HFF-Myc (cell line): ENCODE data around the gene GPR107.

ENCODE experiments used
- DNase-seq: peaks from one replicate; pipeline ENCODE4 v3.0.0-alpha.2; 2011; ENCODE audit warnings: low read depth; ENCODE audit errors: extremely low read depth
- H3K4me3 ChIP-seq: replicated peaks from 2 replicates; pipeline ENCODE4 v1.5.1; 2011; ENCODE audit warnings: low read depth, mild to moderate bottlenecking, control low read depth, low read length
- TF ChIP-seq, protein P1 (sequence below): IDR thresholded peaks from 2 replicates; pipeline ENCODE4 v1.5.1; 2012; ENCODE audit warnings: mild to moderate bottlenecking, low read depth, low read length, control low read depth; ENCODE audit errors: missing control alignments

GPR107 gene

DNA sequence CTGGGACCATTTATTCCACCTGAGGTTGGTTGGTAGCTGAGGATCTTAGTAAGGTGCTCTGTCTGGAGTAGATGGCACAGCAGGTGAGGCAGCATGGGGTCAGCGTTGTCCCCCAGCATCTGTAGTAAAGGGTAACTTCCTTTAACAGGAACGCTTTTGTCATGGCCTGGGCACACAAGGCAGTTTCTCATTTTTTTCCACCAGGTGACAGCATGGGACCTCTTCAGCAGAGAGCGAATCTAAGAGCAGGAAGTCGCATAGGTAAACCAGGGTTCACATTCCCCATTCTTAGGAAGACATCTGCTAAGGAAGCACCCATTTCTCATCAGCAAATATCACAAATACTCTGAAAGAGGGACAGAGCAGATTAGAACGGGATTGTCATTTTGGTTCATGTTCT is 56.5 kb downstream of the GPR107 start:
- DNase-seq: no peak
- TF ChIP-seq, protein P1, sequence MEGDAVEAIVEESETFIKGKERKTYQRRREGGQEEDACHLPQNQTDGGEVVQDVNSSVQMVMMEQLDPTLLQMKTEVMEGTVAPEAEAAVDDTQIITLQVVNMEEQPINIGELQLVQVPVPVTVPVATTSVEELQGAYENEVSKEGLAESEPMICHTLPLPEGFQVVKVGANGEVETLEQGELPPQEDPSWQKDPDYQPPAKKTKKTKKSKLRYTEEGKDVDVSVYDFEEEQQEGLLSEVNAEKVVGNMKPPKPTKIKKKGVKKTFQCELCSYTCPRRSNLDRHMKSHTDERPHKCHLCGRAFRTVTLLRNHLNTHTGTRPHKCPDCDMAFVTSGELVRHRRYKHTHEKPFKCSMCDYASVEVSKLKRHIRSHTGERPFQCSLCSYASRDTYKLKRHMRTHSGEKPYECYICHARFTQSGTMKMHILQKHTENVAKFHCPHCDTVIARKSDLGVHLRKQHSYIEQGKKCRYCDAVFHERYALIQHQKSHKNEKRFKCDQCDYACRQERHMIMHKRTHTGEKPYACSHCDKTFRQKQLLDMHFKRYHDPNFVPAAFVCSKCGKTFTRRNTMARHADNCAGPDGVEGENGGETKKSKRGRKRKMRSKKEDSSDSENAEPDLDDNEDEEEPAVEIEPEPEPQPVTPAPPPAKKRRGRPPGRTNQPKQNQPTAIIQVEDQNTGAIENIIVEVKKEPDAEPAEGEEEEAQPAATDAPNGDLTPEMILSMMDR: no peak
- H3K4me3 ChIP-seq: no peak overlapping the region

DNA sequence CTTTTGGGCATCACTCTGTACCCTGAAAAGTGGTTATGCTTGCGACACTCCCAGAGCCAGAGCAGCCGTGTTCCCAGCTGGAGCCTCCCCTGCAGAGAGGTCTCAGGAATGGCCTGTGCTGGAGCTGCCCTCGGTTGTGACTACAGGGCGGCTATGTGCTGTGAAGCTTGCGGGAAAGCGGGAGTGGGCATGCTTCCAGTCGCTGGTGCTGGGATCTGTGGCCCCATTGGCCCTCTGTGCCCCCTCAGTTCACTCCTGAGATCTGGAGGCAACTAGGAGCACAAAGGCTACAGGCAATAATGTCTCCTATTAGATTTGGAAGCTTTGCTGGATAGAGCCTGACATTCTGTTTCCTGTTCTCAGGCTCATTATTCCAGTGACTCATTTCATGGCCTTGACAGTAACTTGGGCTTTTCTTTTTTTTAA is 56.9 kb downstream of the GPR107 start:
- TF ChIP-seq, protein P1: no peak
- no peak overlapping the region for H3K4me3 ChIP-seq
- no peak for DNase-seq

DNA sequence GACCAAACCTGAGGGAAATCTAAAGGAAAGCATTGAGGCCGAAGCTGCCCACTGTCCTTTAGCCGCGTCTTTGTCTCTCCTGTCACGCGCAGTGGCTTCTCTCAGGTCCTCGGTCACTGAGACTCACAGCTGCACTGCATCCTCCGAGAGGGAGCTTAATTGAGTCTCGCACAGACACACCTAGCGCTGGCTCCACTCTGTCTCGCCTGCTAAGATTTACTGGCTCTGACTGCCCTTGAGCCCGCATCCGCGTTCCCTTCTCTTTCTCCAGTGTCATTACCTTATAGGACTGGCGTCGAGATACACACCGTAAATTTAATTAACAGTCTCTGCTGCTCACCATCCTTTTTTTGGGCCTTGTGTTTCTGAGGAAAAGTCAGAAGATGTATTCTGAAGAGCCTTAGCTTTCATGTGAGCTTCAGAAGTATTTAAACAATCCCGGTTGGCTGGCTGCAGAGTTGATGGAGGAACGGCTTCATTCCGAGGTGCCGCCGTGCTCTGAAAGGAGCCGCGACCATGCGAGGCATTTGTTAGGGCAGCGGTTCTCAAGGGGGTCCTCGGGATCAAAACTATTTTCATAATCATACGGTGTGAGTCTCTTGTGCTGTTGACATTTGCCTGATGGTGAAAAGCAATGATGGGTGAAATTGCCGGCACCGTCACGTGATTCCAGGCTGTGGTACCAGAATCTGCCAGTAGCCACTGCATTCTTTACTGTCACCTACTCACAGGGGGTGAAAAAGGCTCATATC is 58.3 kb downstream of the GPR107 start:
- H3K4me3 ChIP-seq: no peak overlapping the region
- TF ChIP-seq, protein P1: no peak
- no peak for DNase-seq

DNA sequence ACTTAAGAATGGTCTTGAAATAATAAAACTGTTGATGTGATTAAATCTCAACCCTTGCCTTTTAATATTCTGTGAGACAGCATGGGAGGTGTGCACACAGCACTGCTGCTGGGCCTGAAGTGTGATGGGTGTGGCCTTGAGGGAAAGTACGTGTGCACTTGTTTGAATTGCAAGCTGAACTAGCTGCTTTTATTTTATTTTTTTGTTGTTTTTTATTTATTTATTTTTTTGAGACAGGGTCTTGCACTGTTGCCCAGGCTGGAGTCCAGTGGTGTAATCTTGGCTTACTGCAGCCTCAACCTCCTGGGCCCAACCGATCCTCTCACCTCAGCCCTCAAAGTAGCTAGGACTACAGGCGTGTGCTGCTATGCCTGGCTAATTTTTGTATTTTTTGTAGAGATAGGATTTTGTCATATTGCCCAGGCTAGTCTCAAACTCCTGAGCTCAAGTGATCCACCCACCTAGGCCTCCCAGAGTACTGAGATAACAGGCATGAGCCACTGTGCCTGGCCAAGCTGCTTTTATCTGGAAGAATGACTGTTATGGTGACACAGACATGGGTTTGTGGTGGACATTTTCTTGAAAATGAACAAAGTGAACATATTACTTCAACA is 58.9 kb downstream of the GPR107 start:
- no peak for DNase-seq
- TF ChIP-seq, protein P1: no peak
- H3K4me3 ChIP-seq: no peak overlapping the region

DNA sequence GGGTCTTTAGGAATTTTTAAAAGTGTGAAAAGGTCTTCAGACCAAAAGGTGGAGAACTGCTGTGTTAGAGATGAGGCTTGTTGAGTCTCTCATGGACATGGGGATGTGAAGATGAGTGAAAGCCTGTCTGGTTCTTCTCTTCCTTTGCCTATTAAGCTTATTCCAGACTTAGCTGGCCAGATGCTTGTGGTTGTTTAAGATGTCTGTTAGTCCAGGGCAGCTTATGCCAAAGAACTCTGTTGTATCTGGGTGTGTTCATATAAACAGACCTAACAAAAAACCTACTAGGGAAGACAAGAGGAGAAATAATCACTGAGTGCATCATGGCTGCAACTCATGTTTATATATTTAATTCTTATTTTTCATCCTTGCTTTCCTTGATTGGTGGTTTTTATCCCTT is 61.0 kb downstream of the GPR107 start:
- no peak overlapping the region for H3K4me3 ChIP-seq
- no peak for DNase-seq
- TF ChIP-seq, protein P1: no peak

DNA sequence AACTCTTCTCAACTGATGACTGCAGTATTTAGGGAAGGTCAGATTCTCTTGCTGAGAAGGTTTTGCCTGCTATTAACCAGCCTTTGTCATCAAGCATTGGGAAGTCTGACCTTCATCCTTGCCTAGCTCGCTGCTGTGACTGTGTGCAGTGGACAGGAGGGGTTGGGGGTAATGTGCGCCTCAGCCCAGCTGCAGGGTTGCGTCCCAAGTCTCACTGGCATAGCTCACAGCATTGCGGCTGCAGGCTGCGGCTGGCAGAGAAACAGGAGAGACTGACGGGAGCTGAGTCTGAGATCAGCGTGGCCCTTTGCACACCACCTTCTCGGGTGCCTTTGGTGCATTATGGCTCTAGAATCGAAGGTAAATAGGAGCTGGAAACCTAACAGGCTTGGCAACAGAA is 62.6 kb downstream of the GPR107 start:
- TF ChIP-seq, protein P1: no peak
- no peak overlapping the region for H3K4me3 ChIP-seq
- no peak for DNase-seq
